ENCODE results near the gene RFC2.

The RFC2 gene

DNA sequence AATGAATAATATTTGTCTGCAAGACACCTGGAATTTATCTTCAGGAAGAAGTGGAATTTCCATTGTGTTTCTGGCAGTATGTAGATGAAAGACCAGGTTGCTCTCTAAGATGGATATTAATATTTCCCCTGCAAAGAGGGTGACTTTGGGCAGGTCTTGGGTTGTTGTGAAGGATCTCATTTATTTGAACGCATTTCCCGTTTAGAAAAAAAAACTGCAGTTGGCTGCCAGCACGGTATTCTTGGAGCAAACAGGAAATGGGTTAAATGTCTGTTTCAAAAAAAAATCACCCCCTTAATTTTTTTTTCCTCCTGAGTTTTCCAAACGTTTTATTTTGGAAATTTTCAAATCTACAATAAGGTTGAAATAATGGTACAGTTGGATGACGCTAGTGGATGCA is 68.6 kb downstream of the RFC2 start:
- DNase-seq, result no peak

DNA sequence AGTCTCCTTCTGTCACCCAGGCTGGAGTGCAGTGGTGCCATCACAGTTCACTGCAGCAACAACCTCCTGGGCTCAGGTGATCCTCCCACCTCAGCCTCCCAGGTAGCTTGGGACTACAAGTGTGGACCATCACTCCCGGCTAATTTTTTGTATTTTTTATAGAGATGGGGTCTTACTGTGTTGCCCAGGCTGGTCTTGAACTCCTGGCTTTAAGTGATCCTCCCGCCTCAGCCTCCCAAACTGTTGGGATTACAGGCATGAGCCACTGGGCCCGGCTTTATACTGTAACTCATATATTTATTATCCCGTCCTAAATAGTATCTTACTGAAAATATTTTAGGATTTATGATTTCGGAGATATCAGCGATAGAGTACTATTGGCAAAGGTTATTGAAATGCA is 69.2 kb downstream of the RFC2 start:
- no peak for DNase-seq

GRCh38 chr7:74183653-74184450 is 70.3 kb downstream of the RFC2 start:
- DNase-seq, result no peak

GRCh38 chr7:74183142-74183541 is 71.1 kb downstream of the RFC2 start:
- DNase-seq, result no peak

DNA sequence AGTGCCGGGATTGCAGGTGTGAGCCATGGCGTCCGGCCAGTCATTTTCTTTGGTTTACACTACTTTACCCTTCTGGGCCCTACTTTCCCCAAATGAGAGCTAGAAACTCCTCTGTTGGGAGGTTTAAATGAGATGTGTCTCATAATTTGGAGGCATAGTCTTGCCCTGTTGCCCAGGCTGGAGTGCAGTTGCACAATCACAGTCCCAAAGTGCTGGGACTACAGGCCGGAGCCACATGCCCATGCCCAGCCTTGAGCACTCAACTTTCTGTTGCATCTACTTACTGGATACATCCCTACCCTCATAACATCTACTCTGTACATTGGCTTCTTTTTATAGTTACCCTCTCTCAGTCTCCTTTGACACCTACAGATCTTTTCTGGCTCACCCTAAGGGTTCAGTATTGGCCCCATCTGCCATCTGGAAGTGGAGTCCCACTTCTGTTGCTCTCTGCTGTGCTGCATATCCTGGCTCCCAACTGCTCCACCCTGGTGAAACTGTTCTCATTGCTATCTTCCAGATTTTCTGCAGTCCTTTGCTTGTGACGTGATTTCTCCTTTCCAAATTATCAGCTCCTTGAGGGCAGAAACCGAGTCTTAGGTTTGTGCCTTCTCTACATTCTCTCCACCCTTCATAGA is 71.6 kb downstream of the RFC2 start:
- DNase-seq, result no peak

DNA sequence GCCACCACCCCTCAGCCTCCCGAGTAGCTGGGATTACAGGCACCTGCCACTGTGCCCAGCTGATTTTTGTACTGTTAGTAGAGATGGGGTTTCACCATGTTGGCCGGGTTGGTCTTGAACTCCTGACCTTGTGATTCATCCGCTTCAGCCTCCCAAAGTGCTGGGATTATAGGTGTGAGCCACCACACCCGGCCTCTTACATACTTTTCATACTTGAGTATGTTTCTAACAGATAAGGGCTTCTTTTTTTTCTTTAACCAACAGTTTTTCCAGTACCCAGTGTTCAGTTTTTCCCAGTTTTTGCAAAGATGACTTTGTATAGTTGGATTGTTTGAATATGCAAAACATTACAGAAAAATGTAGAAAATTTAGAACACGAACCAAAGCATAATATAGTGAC is 72.4 kb downstream of the RFC2 start:
- no peak for DNase-seq
